RCC 7860 (cell line): ENCODE data around the gene CENPN.

Experiments
- DNase-seq: peaks from one replicate; pipeline ENCODE4 v3.0.0-alpha.2; 2015; ENCODE audit warnings: low spot score
- FAIRE-seq: peaks from 2 replicates; lab custom pipeline; 2012; peaks lifted over from hg19 to GRCh38; lab: Jason Lieb, UNC

CENPN gene, protein sequence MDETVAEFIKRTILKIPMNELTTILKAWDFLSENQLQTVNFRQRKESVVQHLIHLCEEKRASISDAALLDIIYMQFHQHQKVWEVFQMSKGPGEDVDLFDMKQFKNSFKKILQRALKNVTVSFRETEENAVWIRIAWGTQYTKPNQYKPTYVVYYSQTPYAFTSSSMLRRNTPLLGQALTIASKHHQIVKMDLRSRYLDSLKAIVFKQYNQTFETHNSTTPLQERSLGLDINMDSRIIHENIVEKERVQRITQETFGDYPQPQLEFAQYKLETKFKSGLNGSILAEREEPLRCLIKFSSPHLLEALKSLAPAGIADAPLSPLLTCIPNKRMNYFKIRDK

GRCh38 chr16:81006813-81007695 lies at the start of gene CENPN, which contains the start of gene CMC2:
Gene CENPN, plus strand, starts transcription at chr16:81007214. Its CDS starts 4,726 bp downstream, at chr16:81011940.
Gene CMC2, minus strand, starts transcription at chr16:81006885. Its CDS starts 9,491 bp downstream, at chr16:80997394.
- FAIRE-seq (no peak), DNase-seq (peak; percentile 93)

- DNase-seq (no peak), FAIRE-seq (no peak)
Measured at GRCh38 chr16:80958284-80958683, 48.7 kb upstream of the CENPN start.

DNA sequence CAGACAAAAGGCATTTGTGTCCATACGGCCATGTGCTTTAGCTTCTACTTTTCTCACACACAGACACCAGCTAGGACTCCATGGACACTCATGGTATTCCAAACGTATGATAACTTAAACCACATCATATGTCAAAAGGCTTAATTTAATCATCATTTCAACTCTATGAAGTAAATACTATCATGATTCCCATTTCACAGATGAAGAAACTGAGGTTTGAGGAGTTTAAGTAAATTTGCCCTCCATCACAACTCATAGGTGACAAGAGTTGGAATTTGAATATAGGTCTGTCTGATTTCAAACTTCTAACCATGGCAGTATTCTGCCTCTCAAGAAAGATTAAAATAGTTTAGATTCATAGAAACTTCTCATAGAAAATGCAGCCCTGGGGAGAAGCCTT lies 44.1 kb upstream of the CENPN start:
- no peak for FAIRE-seq
- DNase-seq: no peak

- DNase-seq: no peak
- FAIRE-seq: no peak
Measured at GRCh38 chr16:80964351-80964750, 42.7 kb upstream of the CENPN start.

GRCh38 chr16:80966617-80967016 lies 40.4 kb upstream of the CENPN start:
- no peak for FAIRE-seq
- DNase-seq: no peak

DNA sequence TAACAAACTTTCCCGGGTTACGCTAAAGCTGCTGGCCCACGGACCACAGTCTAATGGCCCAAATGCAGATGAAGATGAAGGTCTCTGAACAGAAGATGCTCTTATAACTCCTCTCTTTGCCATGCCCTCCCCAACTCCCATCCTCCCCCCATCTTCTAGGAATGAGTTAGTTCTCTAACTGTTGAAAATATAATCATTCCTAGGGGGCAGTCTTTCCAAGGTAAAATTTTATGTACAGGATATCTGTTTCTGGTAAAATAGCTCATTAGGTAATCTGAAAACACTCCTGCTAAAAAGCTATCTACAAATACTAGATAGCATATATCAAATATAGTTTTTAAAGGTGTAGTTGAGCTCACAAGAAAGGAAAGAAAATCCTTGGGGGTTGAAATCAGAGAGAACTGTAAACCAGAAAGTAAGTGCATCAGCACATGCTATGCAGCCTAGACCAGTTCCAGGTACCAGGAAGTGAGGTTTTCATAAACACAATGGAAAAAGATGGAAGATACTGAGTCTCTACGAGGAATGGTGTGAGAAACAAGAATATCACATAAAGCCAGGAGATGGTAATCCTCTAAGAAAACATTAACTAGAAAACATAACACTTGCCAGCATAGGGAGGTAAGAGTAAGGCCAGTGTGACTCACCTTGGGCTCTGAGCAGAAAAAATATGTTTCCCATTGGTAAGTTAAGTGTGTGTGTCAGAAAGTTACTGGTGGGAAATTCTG lies 38.5 kb upstream of the CENPN start:
- FAIRE-seq: peak; percentile 97
- DNase-seq: peak; percentile 85

DNA sequence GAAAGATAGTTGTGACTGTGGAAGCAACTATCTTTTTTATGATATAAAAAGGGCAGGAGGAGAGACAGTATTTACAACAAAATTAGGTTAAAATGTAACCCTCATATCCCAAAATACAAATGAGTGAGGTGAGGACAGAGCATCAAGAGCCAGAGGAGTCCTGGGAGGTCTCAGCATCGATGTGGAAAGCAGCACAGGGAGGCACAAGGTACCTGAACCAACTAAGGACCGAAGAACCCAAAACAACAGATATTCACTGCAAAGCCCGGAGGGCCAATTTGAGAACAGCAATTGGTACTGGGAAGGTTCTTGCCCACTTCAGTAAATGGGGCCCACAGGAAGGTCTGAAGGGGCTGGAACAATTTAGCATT lies 37.9 kb upstream of the CENPN start:
- DNase-seq: no peak
- no peak for FAIRE-seq

GRCh38 chr16:80971819-80972218 lies 35.2 kb upstream of the CENPN start:
- DNase-seq (no peak), FAIRE-seq (no peak)

DNA sequence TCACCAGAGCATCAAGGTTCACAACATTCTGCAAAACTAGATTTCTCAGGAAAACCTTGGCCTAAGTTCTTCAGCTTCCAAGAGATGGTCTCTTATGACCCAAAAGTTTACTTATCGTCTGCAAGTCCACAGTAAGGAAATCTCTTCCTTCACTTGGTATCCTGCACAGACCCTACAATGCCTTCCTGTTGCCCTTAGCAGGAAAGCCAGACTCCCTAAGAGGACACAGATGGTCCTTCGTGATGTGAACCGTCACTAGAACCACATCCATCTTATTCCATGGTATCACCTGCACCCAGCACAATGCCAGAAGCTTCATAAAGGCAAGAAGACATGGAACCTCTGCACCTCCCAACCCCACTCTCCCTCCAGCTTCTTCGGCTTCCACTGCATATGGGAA lies 34.4 kb upstream of the CENPN start:
- DNase-seq (no peak), FAIRE-seq (no peak)

GRCh38 chr16:80973991-80974390 lies 33.0 kb upstream of the CENPN start:
- FAIRE-seq: no peak

GRCh38 chr16:80974649-80975376 lies 32.2 kb upstream of the CENPN start:
- DNase-seq: no peak
- FAIRE-seq: no peak

More at GRCh38 chr16:80973991-80974390, 33.0 kb upstream of the CENPN start:
- DNase-seq: peak; percentile 44

DNA sequence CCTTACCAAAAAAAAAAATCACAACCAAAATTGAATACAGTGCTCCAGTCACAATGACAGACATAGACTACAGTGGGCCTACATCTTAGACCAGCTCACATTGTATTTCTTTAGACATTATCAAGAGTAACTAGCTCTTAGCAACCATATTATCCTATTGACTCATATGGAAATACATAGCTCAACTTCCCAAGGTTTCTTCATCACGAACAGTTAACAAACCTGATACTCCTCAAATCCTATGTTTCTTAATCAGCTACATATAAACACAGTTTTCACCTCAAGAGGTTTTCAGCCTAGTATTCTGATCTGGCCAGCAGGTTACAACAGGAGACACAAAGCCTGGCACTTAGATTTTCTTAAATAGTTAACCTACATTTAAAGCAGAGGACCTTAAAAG lies 30.1 kb upstream of the CENPN start:
- FAIRE-seq: no peak
- no peak for DNase-seq

GRCh38 chr16:80981103-80981502 lies 25.9 kb upstream of the CENPN start:
- DNase-seq (no peak), FAIRE-seq (no peak)

GRCh38 chr16:80982646-80983045 lies 24.4 kb upstream of the CENPN start:
- DNase-seq: no peak
- FAIRE-seq: no peak

GRCh38 chr16:80984124-80984892 lies 22.7 kb upstream of the CENPN start:
- DNase-seq (no peak), FAIRE-seq (no peak)

GRCh38 chr16:80985611-80986010 lies 21.4 kb upstream of the CENPN start:
- DNase-seq: no peak
- FAIRE-seq: no peak

DNA sequence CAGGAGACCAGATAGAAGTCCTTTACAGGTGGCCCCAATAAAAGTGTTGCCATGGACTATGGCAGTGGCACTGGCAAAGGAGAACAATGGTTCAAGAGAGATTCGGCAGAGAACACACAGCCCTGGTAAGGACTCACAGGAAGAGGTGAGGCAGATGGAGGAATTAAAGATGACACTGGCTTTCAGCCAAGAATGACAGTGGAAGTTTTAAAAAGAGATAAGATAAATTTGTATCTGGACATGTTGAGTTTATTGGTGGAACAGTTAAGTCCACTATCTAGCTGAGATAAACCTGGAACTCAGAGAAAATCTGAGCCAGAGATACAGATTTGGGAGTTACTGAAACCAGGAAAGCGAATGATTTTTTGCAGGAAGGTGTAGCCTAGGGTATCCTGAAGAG lies 20.5 kb upstream of the CENPN start:
- DNase-seq (no peak), FAIRE-seq (no peak)

DNA sequence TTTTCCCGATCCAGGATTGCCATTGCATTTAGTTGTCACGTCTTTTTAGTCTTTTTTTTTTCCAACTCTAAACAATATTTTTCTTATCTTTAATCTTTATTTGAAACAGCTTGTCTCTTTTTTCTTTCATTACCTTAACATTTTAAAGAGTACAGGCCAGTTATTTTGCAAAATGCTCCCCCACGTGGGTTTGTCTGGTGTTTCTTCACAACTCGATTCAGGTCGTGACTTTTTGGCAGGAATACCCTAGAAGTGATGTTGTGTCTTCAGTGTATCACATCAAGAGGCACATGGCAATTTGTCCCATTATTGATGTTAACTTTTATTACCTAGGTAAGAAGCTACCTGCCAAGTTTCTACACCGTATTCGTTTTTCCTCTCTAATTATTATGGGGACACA lies 18.3 kb upstream of the CENPN start:
- DNase-seq: no peak
- FAIRE-seq: no peak

- FAIRE-seq (no peak), DNase-seq (no peak)
Measured at GRCh38 chr16:80989801-80990200, 17.2 kb upstream of the CENPN start.

- FAIRE-seq (no peak), DNase-seq (no peak)
Measured at GRCh38 chr16:80990577-80990976, 16.4 kb upstream of the CENPN start.
